ENCODE measurements around the gene MTMR12.

GRCh38 chr5:32331217-32331934 lies 18.6 kb upstream of the MTMR12 start:
- TF ChIP-seq CTCF (optimal IDR thresholded peaks at IDR 0.05 in 1 of 3, IDR thresholded peaks at IDR 0.05 in 1 of 3, conservative IDR thresholded peaks at IDR 0.05 in 1 of 3; ENCODE audit: extremely low read depth in 1 of 3, insufficient read depth in 2 of 3, low read length in 3 of 3) (no peak), EZH2 (IDR thresholded peaks at IDR 0.05; ENCODE audit: low read length) (no peak)
